ENCODE data around the gene OR10H4.
"Not testable (repeated sequence)": the region's sequence is repeated elsewhere in the genome, so short reads cannot be mapped to it uniquely, and the experiment has no call there.

The OR10H4 gene

GRCh38 chr19:15945301-15945700 is 3.5 kb upstream of the OR10H4 start:
- no peak for DNase-seq

- no peak for DNase-seq
Observed at GRCh38 chr19:15954820-15955219, 6.0 kb downstream of the OR10H4 start.

GRCh38 chr19:15962319-15962718 is 13.5 kb downstream of the OR10H4 start:
- no peak for DNase-seq

GRCh38 chr19:15964231-15964630 is 15.4 kb downstream of the OR10H4 start:
- DNase-seq, result no peak

GRCh38 chr19:15971224-15971780 is 22.5 kb downstream of the OR10H4 start:
- no peak for DNase-seq

- not testable (repeated sequence) for DNase-seq
Observed at GRCh38 chr19:15972043-15972442, 23.2 kb downstream of the OR10H4 start.

GRCh38 chr19:15974856-15975255 is 26.0 kb downstream of the OR10H4 start:
- no peak for DNase-seq

GRCh38 chr19:15976836-15977689 is 28.3 kb downstream of the OR10H4 start:
- DNase-seq, result no peak

GRCh38 chr19:15977690-15978089 is 28.9 kb downstream of the OR10H4 start:
- DNase-seq, result no peak

- no peak for DNase-seq
Observed at GRCh38 chr19:15979293-15979692, 30.5 kb downstream of the OR10H4 start.

- not testable (repeated sequence) for DNase-seq
Observed at GRCh38 chr19:15985831-15986230, 37.0 kb downstream of the OR10H4 start.

GRCh38 chr19:15986701-15987100 is 37.9 kb downstream of the OR10H4 start:
- DNase-seq, result no peak

- DNase-seq, result no peak
Observed at GRCh38 chr19:15989889-15990288, 41.1 kb downstream of the OR10H4 start.

- DNase-seq, result no peak
Observed at GRCh38 chr19:15991602-15992001, 42.8 kb downstream of the OR10H4 start.

GRCh38 chr19:15992014-15992413 is 43.2 kb downstream of the OR10H4 start:
- no peak for DNase-seq

GRCh38 chr19:15995536-15995935 is 46.7 kb downstream of the OR10H4 start:
- no peak for DNase-seq

GRCh38 chr19:15998166-15998565 is 49.4 kb downstream of the OR10H4 start:
- no peak for DNase-seq

Data from NCI-H1417 (cell line).